Measurements from ENCODE around the gene TCF3.

The TCF3 gene

DNA sequence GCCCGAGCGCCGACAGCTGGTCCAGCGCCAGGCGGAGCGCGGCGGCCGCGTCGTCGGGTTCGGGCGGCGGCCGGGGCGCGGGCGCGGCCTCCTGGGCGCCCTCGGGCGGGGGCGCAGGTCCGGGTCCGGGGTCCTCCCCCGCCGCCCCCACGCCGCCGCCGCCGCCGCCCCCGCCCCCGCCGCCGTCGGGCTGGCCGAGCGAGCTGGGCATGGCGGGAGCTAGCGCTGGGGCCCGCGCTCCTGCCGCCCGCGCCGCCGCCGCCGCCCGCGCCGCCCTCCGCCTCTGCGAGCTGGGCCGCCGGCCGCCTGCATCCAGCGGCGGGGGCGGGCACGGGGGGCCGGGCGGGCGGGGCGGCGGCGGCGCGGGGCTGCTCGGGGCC, 84.6 kb downstream of the TCF3 start:
- WGBS, 2 experiments (ENCODE audit: insufficient coverage in 2 of 2): 0% methylated on average over 3 to 9 of the region's 73 CpGs
- H3K9me3 ChIP-seq (ENCODE audit: control insufficient read depth, low read length): no peaks in the 10 kb centered on the region
- H3K4me3 ChIP-seq (ENCODE audit: extremely low read depth, insufficient read depth, low read length, poor library complexity, severe bottlenecking): no peak overlapping the region
- peaks cover 31% of the 10 kb centered on the region for H3K36me3 ChIP-seq (ENCODE audit: control insufficient read depth, insufficient read depth, low read length)
- H3K4me1 ChIP-seq (ENCODE audit: control insufficient read depth, insufficient read depth, low read length, poor library complexity, severe bottlenecking): peaks cover 8% of the 10 kb centered on the region
- no peak overlapping the region for H3K27ac ChIP-seq (ENCODE audit: low read depth, low read length, severe bottlenecking)

GRCh38 chr19:1567116-1567847, 85.1 kb downstream of the TCF3 start:
- peak overlapping the region; percentile 98 for H3K27ac ChIP-seq (ENCODE audit: low read depth, low read length, severe bottlenecking)
- WGBS, 2 experiments (ENCODE audit: insufficient coverage in 2 of 2): 0% methylated on average over 42 to 89 of the region's 108 CpGs
- H3K4me1 ChIP-seq (ENCODE audit: control insufficient read depth, insufficient read depth, low read length, poor library complexity, severe bottlenecking): peaks cover 8% of the 10 kb centered on the region
- H3K36me3 ChIP-seq (ENCODE audit: control insufficient read depth, insufficient read depth, low read length): peaks cover 36% of the 10 kb centered on the region
- no peaks in the 10 kb centered on the region for H3K9me3 ChIP-seq (ENCODE audit: control insufficient read depth, low read length)
- peak overlapping the region; percentile 76 for H3K4me3 ChIP-seq (ENCODE audit: extremely low read depth, insufficient read depth, low read length, poor library complexity, severe bottlenecking)

DNA sequence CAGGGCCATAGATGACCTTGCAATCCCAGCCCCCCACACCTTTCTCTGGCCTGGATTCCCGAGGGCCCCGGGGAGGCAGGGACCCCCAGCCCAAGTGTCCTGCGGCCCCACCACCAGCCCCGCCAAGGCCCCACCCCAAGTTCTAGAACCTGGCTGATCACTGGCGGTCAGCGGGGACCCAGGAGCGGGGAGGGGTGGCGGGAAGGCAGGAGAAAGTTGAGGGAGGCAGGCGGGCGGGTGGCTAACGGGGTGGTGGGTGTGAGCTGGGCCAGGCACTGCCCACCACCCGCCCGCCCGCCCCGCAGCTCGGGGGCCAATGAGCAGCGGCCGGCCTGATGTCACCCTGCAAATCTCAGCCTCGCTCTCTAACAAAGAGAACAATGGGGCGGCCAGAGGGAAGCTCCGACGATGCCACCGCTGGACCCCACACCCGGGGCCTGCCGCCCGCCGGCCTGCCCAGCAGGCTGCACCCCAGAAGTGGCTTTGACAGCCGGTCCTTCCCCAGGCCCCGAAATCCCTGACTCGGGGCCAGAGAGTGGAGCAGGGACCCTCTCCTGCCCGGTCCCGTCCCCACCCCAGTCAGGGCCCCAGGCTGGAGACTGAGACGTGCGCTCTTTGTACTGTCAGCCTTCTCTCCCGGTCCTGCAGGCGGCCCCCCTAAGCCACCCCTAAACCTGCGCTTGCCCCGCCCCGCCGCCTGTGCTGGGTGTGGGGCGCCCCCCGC, 85.9 kb downstream of the TCF3 start:
- Histone ChIP-seq H3K9me3 (ENCODE audit: control insufficient read depth, low read length) (no peaks in the 10 kb centered on the region), H3K4me1 (ENCODE audit: control insufficient read depth, insufficient read depth, low read length, poor library complexity, severe bottlenecking) (peaks cover 8% of the 10 kb centered on the region), H3K36me3 (ENCODE audit: control insufficient read depth, insufficient read depth, low read length) (peaks cover 41% of the 10 kb centered on the region), H3K4me3 (ENCODE audit: extremely low read depth, insufficient read depth, low read length, poor library complexity, severe bottlenecking) (peak overlapping the region; percentile 76), H3K27ac (ENCODE audit: low read depth, low read length, severe bottlenecking) (peak overlapping the region; percentile 98)
- 0% methylated on average over 26 to 27 of the region's 42 CpGs for WGBS, 2 experiments (ENCODE audit: insufficient coverage in 2 of 2)

DNA sequence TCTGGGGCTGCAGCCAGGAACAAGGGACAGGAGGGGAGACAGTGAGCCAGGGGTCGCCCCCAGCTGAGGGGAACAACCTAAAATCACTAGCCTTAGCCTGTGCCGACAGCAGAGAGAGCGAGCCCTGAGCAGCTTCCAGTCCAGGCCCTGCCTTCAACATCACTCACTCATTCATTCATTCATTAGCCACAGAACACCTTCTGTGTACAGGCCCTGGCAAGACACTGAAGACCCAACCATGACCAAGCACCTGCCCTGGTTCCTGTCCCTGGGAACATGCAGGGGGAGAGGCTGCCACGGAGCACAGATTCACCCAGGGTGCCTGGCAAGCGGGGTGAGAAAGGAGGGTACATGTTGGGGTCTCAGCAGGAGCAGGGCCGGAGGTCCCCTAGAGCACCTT, 89.2 kb downstream of the TCF3 start:
- Histone ChIP-seq H3K27ac (ENCODE audit: low read depth, low read length, severe bottlenecking) (no peak overlapping the region), H3K36me3 (ENCODE audit: control insufficient read depth, insufficient read depth, low read length) (peaks cover 66% of the 10 kb centered on the region)

DNA sequence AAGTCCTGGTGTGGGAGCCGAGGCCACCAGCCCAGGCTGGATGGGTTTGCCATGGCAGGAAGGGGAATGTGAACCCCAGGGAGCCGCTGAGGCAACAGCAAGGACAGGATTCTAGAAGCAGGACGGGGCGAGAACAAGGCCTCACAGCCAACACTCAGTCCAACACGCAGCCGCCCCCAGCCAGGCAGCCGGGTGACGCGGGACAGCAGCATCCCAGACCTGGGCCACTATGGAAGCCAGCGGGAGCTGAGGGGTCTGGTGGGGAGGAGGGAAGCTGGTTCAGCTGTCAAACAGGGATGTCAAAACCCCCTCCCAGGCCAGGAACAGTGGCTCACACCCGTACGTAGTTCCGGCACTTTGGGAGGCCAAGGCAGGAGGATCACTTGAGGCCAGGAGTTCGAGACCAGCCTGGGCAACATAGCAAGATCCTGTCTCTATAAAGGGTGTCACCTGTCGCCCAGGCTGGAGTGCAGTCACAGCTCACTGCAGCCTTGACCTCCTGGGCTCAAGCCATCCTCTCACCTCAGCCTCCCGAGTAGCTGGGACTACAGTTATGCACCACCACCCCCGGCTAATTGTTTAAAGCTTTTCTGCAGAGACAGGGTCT, 91.1 kb downstream of the TCF3 start:
- Histone ChIP-seq H3K4me3 (ENCODE audit: extremely low read depth, insufficient read depth, low read length, poor library complexity, severe bottlenecking) (no peak overlapping the region), H3K4me1 (ENCODE audit: control insufficient read depth, insufficient read depth, low read length, poor library complexity, severe bottlenecking) (peaks cover 11% of the 10 kb centered on the region), H3K9me3 (ENCODE audit: control insufficient read depth, low read length) (no peaks in the 10 kb centered on the region), H3K36me3 (ENCODE audit: control insufficient read depth, insufficient read depth, low read length) (peaks cover 75% of the 10 kb centered on the region), H3K27ac (ENCODE audit: low read depth, low read length, severe bottlenecking) (no peak overlapping the region)
- 96% methylated on average over 14 to 17 of the region's 17 CpGs for WGBS, 2 experiments (ENCODE audit: insufficient coverage in 2 of 2)

More for the DNA sequence above, 89.2 kb downstream of the TCF3 start:
- no peak overlapping the region for H3K4me3 ChIP-seq (ENCODE audit: extremely low read depth, insufficient read depth, low read length, poor library complexity, severe bottlenecking)
- no peaks in the 10 kb centered on the region for H3K9me3 ChIP-seq (ENCODE audit: control insufficient read depth, low read length)
- WGBS, 2 experiments (ENCODE audit: insufficient coverage in 2 of 2): 99 to 100% methylated on average over 3 to 6 of the region's 6 CpGs
- H3K4me1 ChIP-seq (ENCODE audit: control insufficient read depth, insufficient read depth, low read length, poor library complexity, severe bottlenecking): peaks cover 11% of the 10 kb centered on the region

DNA sequence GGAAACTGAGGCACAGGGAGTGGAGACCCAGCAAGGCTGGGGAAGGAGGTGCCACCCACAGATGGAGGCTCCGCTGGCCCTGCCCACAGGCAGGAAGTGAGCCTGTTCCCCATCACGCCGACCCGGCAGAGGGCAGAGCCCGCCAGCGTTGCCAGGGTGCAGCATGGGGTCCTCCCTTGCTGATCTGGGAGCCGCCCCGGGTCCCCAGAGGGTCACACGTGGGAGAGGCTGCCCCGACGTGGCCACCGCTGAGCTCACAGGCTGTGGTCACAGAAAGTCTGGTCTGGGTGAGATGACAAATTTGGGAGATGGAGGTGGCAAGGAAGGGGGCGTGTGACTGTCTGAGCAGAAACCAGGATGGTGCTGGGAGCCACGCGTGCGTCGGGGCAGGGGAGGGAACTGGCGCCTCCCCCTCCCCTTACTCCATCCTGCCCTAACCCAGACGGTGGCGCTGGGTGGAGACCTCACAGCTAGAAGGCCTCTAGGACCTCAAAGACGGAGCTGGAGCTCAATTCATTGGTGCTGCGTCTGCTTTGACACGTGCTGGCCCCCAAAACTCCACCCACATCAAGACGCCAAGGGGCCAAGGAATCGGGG, 92.0 kb downstream of the TCF3 start:
- 86 to 94% methylated on average over 11 to 25 of the region's 25 CpGs for WGBS, 2 experiments (ENCODE audit: insufficient coverage in 2 of 2)
- H3K4me1 ChIP-seq (ENCODE audit: control insufficient read depth, insufficient read depth, low read length, poor library complexity, severe bottlenecking): peaks cover 7% of the 10 kb centered on the region
- H3K36me3 ChIP-seq (ENCODE audit: control insufficient read depth, insufficient read depth, low read length): peaks cover 68% of the 10 kb centered on the region
- no peak overlapping the region for H3K27ac ChIP-seq (ENCODE audit: low read depth, low read length, severe bottlenecking)
- no peak overlapping the region for H3K4me3 ChIP-seq (ENCODE audit: extremely low read depth, insufficient read depth, low read length, poor library complexity, severe bottlenecking)
- no peaks in the 10 kb centered on the region for H3K9me3 ChIP-seq (ENCODE audit: control insufficient read depth, low read length)

All from mesodermal cell (in vitro differentiated cells).